Right atrium auricular region (tissue), 2 donors: ENCODE data around the gene FRMD8. TPM values are rescaled to one million over a fixed set of nuclear protein-coding genes. Genes with fewer than 3 reads are reported as not detected.

Source experiments
- DNase-seq: peaks from one replicate; pipeline ENCODE4 v3.0.0-alpha.2; 2019; ENCODE audit warnings: low spot score
- H3K27ac ChIP-seq, 2 donors: fragments of 200-600 bp; sonication (generic); 1 replicate in 1 of 2; 2 replicates in 1 of 2; pipeline ENCODE4 v1.5.1; 2016 to 2019
- H3K27me3 ChIP-seq, 2 donors: fragments of 200-600 bp; sonication (generic); one replicate each; pipeline versions ENCODE4 v1.5.1 to v1.6.0; 2017 to 2019
- H3K36me3 ChIP-seq: fragments of 200-600 bp; sonication (generic); one replicate; pipeline ENCODE4 v1.5.1; 2016
- H3K4me1 ChIP-seq, 2 donors: fragments of 200-600 bp; sonication (generic); one replicate each; pipeline versions ENCODE4 v1.5.1 to v1.6.0; 2017 to 2019
- H3K4me3 ChIP-seq, 2 donors: fragments of 200-600 bp; sonication (generic); 1 replicate in 1 of 2; 2 replicates in 1 of 2; pipeline ENCODE4 v1.5.1; 2017 to 2019; ENCODE audit warnings: mild to moderate bottlenecking in 1 of 2, moderate library complexity in 1 of 2
- H3K9me3 ChIP-seq, 2 donors: fragments of 200-600 bp; sonication (generic); one replicate each; pipeline ENCODE4 v1.5.1; 2019
- total RNA-seq, 2 donors: library from RNA; depleted of rRNA; stranded (reverse); fragments of >200 nt; gene quantifications; one replicate each; pipeline ENCODE4 v1.1.0, GENCODE V29; 2016
- TF ChIP-seq, protein P1 (sequence below), 2 donors: fragments of 200-600 bp; sonication (generic); IDR thresholded peaks; one replicate each; pipeline ENCODE4 v1.5.1; 2019; ENCODE audit warnings: antibody characterized with exemption in 2 of 2

FRMD8 gene
- total RNA-seq, 2 donors from 2014 or later, result 10.2 to 23.8 TPM

GRCh38 chr11:65363770-65364169 lies 22.7 kb upstream of the FRMD8 start:
- Histone ChIP-seq H3K4me1 (peaks cover 0 to 5% of the 10 kb centered on the region in 2 donors), H3K4me3 (no peak overlapping the region), H3K27me3 (no peaks in the 10 kb centered on the region), H3K27ac (no peak overlapping the region), H3K36me3 (no peaks in the 10 kb centered on the region), H3K9me3 (no peaks in the 10 kb centered on the region)
- TF ChIP-seq, protein P1, sequence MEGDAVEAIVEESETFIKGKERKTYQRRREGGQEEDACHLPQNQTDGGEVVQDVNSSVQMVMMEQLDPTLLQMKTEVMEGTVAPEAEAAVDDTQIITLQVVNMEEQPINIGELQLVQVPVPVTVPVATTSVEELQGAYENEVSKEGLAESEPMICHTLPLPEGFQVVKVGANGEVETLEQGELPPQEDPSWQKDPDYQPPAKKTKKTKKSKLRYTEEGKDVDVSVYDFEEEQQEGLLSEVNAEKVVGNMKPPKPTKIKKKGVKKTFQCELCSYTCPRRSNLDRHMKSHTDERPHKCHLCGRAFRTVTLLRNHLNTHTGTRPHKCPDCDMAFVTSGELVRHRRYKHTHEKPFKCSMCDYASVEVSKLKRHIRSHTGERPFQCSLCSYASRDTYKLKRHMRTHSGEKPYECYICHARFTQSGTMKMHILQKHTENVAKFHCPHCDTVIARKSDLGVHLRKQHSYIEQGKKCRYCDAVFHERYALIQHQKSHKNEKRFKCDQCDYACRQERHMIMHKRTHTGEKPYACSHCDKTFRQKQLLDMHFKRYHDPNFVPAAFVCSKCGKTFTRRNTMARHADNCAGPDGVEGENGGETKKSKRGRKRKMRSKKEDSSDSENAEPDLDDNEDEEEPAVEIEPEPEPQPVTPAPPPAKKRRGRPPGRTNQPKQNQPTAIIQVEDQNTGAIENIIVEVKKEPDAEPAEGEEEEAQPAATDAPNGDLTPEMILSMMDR (IDR thresholded peaks at IDR 0.05), result no peak
- no peak for DNase-seq

- TF ChIP-seq, protein P1 (IDR thresholded peaks at IDR 0.05), result peak; percentile 83 to 89
- H3K4me1 ChIP-seq, result peaks cover 0 to 11% of the 10 kb centered on the region in 2 donors
- no peak for DNase-seq
- H3K4me3 ChIP-seq, result no peak overlapping the region
- no peaks in the 10 kb centered on the region for H3K27me3 ChIP-seq
- H3K36me3 ChIP-seq, result no peaks in the 10 kb centered on the region
- no peaks in the 10 kb centered on the region for H3K9me3 ChIP-seq
- peak overlapping the region in 1 of 2 donors; percentile 56 for H3K27ac ChIP-seq
Measured at GRCh38 chr11:65366340-65366773, 20.1 kb upstream of the FRMD8 start.

DNA sequence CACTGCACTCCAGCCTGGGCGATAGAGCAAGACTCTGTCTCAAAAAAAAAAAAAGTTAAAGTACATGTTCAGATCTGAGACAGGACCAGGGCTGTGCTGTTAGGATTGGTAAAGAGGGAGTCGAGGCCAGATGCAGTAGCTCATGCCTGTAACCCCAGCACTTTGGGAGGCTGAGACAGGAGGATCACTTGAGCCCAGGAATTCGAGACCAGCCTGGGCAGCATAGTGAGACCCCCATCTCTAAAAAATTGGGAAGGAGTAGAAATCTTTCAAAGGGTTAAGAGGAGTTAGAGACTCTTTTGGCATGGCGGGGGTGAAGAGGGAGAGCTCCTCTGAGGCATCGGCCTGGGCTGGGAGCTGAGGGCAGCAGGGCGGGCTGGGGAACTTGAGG lies 15.8 kb upstream of the FRMD8 start:
- no peaks in the 10 kb centered on the region for H3K27me3 ChIP-seq
- no peaks in the 10 kb centered on the region for H3K36me3 ChIP-seq
- TF ChIP-seq, protein P1 (IDR thresholded peaks at IDR 0.05), result no peak
- no peak for DNase-seq
- H3K27ac ChIP-seq, result peak overlapping the region; percentile 81 to 90
- no peak overlapping the region for H3K4me3 ChIP-seq
- H3K4me1 ChIP-seq, result peaks cover 0 to 11% of the 10 kb centered on the region in 2 donors
- no peaks in the 10 kb centered on the region for H3K9me3 ChIP-seq

GRCh38 chr11:65373839-65374580 lies 12.4 kb upstream of the FRMD8 start:
- DNase-seq, result no peak
- no peak overlapping the region for H3K27ac ChIP-seq
- H3K4me3 ChIP-seq, result no peak overlapping the region
- H3K9me3 ChIP-seq, result no peaks in the 10 kb centered on the region
- H3K36me3 ChIP-seq, result no peaks in the 10 kb centered on the region
- peaks cover 0 to 13% of the 10 kb centered on the region in 2 donors for H3K4me1 ChIP-seq
- TF ChIP-seq, protein P1 (IDR thresholded peaks at IDR 0.05), result no peak
- no peaks in the 10 kb centered on the region for H3K27me3 ChIP-seq

DNA sequence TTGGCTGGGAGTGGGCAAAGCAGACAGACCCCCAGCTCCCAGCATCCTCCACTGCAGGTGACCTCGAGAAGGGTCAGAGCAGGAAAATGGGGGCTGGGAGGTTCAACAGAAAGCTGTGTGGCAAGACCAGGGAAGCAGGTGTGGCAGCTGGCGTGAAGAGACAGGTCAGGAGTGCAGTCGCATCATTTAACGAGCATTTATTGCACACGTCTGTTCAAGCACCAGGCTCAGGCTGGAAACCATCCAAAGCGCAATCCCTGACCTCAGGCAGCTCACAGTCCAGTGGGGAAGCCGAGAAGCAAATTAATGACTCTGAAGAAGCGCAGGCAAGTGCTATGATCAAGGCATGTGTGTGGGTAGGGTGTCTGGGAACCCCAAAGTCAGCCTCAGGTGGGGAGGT lies 11.4 kb upstream of the FRMD8 start:
- Histone ChIP-seq H3K4me1 (peaks cover 0 to 13% of the 10 kb centered on the region in 2 donors), H3K4me3 (no peak overlapping the region), H3K27me3 (no peaks in the 10 kb centered on the region), H3K36me3 (no peaks in the 10 kb centered on the region), H3K9me3 (no peaks in the 10 kb centered on the region), H3K27ac (no peak overlapping the region)
- DNase-seq, result no peak
- TF ChIP-seq, protein P1 (IDR thresholded peaks at IDR 0.05), result no peak
